Daoy (cell line): ENCODE measurements around the gene LGALS3. TPM values are rescaled to one million over a fixed set of nuclear protein-coding genes. Genes with fewer than 3 reads are reported as not detected.
A peak's percentile ranks its signal among the peaks of the same experiment; 100 is the strongest.

Source experiments
- DNase-seq: peaks from one replicate; pipeline ENCODE4 v3.0.0-alpha.2; 2015; ENCODE audit warnings: low read depth
- total RNA-seq: library from RNA; depleted of rRNA; stranded (reverse); fragments of >200 nt; shearing (Covaris generic); gene quantifications from 2 replicates; pipeline ENCODE4 v1.2.3, GENCODE V29; 2014

Gene LGALS3
- total RNA-seq, 1 experiment from 2014 or later = 86.6 TPM

- DNase-seq = peak; percentile 63
These were observed 1.1 kb downstream of the LGALS3 start for GRCh38 chr14:55130196-55130550.

GRCh38 chr14:55131370-55132137 lies 2.5 kb downstream of the LGALS3 start:
- no peak for DNase-seq

DNA sequence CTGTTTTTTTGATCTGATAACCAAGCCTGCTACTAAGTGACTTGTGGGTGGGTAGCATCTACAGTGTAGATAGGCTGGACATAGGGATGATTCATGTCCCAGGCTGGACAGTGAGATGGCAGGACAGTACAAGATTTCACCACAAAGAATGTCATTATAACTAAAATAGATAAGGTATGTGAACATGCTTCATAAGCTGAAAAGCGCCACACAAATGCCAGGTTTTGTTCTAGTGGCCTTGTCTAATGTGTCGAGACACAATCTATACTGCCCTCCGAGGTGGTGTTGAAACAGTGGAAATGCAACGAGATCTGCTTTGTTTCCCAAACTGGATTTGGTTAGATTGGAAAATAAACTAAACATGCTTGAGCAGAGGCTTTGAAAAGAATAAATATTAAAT lies 4.4 kb downstream of the LGALS3 start:
- no peak for DNase-seq

GRCh38 chr14:55136241-55136640 lies 7.2 kb downstream of the LGALS3 start:
- DNase-seq = no peak

DNA sequence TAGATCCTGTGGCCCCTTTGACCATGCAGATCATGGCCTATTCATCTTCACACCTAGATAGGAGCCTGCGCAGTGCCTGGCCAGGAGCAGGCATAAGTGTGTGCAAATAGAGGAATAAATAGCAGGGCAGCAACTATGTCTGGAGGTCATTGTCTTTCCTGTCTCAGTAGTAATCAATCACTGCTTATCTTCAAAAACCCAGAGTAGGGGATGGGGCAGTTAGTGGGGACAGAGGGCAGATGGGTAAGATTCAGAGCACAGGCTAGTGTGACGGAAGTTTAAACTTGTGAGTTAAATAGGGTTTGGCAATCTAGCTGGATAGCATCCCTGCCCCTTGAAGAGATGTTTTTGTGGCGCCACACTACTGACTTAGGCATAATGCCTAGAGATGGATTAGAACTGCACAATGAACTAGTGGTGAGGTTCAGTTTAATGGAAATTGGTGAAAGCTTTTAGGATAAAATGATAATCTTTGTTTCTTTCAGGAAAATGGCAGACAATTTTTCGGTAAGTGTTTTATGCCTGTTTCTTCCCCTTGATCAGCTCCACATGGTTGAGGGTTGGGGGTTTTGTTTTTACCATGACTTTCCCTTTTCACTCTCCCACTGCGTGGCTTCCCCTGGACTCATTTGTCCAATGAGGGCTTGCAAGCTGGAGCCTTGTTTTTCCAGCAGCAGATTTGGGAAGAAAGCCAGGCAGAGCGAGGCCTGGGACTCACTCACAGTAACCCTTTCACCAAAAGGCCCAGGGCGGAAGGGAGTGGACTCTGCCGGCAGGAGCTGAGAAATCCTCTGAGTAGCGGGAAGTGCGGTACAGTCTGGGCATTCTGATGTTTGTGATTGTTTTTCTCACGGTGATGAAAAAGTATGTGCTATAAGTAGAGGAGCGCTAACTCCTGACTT lies 8.1 kb downstream of the LGALS3 start:
- no peak for DNase-seq

DNA sequence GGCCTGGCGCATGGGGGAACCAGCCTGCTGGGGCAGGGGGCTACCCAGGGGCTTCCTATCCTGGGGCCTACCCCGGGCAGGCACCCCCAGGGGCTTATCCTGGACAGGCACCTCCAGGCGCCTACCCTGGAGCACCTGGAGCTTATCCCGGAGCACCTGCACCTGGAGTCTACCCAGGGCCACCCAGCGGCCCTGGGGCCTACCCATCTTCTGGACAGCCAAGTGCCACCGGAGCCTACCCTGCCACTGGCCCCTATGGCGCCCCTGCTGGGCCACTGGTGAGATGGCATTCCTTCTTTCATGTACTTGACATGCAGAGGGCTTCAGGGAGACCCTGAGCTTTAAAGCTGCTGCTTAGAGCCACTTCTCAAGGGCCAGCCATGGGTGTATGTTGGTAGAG lies 9.0 kb downstream of the LGALS3 start:
- no peak for DNase-seq

GRCh38 chr14:55139141-55139540 lies 10.1 kb downstream of the LGALS3 start:
- DNase-seq = no peak

GRCh38 chr14:55139696-55140509 lies 10.9 kb downstream of the LGALS3 start:
- no peak for DNase-seq

DNA sequence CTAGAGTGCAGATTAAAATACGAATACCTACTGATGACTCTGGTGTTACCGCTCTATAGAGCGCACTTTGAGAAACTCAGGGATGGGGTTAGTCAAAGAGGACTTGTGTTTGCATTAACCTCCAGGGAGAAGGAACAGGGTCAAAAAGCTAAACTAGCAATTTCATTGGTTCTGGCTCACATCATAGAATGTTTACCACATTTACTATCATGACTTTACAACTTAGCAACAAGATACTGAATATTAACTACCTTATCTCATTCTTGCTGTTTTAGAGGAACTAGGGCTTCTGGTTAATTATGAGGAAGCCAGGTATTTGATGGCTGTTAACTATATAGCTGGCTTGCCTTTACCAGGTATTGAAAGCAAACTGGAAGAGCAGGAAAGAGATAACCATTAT lies 12.8 kb downstream of the LGALS3 start:
- DNase-seq = no peak

DNA sequence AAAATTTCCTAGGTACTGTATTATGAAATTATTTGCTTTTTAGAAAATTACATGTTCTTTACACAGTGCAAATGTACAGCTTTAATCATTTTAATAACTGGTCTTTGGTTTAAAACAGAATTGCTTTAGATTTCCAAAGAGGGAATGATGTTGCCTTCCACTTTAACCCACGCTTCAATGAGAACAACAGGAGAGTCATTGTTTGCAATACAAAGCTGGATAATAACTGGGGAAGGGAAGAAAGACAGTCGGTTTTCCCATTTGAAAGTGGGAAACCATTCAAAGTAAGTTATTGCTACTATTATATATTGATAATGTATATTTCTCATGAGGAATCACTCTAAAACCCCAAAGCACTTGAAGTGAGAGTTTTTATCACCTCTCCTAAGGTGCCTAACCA lies 13.4 kb downstream of the LGALS3 start:
- no peak for DNase-seq

DNA sequence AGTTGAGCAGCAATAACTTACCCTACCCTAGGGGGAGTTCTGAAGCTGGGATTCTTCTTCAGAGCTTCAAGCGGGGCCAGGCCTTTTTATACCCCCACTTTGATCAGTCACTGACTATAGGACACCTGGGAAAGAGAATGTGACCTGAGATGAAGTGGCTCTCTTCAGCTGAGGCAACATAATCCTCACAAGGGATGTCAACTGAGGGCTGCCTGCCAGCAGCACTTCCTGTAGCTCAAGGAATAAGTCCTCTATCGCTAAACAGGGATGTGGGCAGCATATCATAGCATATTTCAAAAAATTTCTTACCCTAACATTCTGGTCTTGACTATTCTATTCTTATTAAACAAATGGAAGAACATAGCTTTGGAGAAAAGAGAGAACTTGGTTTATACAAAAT lies 17.4 kb downstream of the LGALS3 start:
- no peak for DNase-seq

DNA sequence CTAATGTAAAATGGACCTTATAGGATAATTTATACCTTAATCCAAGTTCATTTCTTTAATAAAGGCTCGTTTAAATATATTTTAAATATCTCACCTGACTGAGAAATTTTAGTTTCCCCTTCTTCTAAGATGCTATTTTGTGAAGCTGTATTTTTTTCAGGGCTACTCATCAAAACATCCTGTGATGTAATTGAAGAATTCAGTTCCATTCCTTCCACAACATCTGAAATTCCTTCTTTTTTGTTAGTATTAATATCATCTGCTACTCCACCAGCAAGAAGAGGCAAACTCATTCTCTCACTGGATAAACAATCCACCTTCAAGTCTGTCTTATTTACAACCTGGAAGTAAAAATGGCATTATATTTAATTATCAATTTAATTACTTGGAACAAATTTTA lies 22.5 kb downstream of the LGALS3 start:
- DNase-seq = no peak

DNA sequence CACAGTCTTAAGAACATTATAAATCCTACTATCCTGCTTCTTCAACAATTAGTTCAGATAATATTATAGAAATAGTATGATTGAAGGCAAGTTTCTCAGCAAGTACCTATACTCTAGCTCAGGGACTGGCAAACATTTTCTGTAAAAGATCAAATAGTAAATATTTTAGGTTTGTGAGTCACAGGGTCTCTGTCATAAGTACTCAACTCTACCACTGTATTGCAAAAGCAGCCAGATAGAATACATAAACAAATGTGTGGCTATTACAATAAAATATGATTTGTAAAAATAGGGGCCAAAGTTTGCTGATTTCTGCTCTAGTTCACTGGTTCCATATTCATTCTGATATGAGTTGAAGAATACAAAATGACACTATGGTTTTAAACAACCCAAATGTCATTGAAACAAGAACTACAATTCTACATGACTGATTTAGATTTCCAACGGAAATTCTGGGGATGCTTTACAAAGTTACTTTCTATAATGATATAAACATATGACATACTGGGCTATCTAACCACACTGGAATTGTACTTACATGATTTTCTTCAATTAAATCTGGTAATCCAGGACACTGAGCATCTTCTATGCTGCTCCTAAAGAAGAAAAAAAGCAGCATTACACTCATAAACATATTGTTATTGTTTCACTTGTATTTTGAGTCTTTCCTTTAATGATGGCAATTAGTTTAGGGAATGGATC lies 23.2 kb downstream of the LGALS3 start:
- DNase-seq = no peak

DNA sequence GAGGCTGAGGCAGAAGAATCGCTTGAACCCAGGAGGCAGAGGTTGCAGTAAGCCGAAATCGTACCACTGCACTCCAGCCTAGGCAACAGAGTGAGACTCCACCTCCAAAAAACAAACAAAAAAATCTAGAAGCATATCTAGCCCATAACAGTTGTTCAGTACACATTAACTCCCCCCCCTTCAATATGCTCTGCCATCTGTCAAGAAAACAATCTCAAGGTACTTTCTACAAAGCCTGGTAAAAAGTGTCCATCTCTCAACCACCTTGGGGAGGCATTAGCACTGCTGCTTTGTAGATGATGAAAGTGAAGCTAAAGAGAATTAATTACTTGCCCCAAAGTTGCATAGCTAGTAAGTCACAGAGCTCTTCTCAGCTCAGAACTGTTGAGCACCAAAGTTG lies 24.9 kb downstream of the LGALS3 start:
- DNase-seq = no peak

DNA sequence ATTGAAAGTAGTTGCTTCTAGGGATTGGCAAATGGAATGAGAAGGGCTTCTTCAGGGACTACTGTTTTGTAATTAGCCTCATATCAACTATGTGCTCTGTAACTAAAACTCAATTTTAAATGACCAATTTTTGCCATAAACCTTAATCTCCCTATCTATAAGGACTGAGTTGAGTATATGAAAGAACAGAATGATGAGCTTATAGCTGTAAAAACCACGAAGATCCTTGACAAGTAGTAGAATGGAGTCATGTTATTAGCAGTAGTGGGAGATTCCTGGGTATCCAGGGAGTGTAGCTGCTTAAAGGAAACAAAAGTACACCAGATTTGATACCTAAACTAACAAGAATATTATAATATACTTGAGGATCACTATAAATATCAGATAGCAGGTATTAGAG lies 28.0 kb downstream of the LGALS3 start:
- DNase-seq = no peak

DNA sequence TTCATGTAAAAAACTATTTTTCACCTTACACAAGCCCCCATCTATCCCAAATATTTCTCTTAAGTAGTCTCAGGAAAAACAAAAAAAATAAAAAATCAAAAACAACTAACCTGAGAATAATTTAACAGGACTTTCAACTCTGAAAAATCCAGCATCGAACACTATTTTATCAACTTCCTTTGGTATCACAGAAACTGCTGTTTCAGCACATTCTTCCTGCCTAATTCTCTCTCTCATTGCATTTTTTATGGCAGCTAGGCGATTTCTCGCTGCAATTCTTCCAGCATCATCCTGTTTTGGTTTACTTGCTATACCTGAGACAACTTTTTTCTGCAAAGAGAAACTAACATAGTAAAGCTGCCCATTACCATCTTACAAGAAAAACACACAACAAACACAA lies 29.4 kb downstream of the LGALS3 start:
- DNase-seq = no peak

GRCh38 chr14:55160989-55161388 lies 31.9 kb downstream of the LGALS3 start:
- DNase-seq = no peak

- no peak for DNase-seq
These were observed 41.5 kb downstream of the LGALS3 start for GRCh38 chr14:55170526-55170925.

DNA sequence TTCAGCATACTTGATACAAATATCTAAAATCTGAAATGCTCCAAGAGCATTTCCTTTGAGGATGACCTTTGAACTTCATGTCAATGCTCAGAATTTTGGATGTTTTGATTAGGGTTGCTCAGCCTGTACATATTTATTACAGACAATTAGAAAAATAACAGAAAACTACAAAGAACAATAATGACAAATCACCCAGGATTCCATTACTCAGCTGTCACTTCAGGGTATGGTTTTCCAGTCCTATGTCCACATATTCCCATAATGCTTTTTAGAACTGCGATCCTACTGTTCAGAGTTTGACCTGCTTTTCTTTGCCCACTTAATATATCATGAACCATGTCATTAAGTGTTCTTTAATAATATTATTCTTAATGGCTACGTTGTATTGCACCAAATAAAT lies 51.0 kb downstream of the LGALS3 start:
- DNase-seq = no peak

DNA sequence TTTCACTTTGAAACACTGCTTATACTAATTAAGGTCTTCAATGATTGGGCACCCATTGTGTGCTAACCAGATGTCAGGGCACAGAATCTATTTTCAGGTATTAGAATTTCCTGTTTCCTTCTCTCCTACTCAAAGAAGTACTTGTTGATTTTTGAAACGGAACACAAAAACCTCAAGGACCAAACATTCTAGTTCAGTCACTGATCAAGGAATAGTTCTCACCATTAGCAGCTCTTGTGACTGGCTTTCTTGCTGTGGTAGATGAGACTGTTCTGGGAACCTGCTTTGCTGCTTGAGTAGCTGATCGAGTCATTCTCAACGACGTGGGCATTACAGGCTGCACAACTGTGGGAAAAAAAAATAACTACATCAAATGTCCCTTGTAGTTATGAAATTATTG lies 51.4 kb downstream of the LGALS3 start:
- DNase-seq = no peak

DNA sequence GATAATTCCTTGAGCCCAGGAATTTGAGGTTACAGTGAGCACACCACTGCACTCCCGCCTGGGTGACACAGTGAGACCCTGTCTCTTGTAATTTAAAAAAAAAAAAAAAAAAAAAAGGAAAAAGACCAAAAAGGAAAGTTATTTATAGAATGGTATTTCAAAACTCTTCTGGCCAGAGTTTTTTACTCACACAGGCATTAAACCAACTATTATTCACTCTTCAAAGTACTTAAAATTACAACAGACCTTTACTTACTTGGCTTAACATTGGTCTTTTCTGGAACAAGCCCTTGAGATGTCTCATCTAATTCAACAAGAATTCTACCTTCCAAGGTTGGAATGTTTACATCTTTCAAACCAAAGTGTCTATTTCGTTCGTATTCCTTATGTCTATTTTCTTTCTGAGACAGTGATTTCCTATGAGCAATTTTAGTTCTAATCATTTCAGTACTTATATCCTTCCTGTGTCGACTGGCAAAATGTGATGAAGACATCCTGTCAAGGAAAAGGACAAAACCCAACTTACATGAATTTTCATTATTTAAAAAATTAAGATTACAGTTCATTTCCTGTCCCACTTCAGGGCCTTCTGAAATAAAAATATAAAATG lies 59.7 kb downstream of the LGALS3 start:
- DNase-seq = no peak

GRCh38 chr14:55190906-55191202 lies 61.8 kb downstream of the LGALS3 start:
- DNase-seq = no peak
